Parathyroid adenoma (tissue), 2 donors: Measurements from ENCODE around the gene IGF2BP2.
"Not testable (repeated sequence)": the region's sequence is repeated elsewhere in the genome, so short reads cannot be mapped to it uniquely, and the experiment has no call there.

Experiments
- H2AFZ ChIP-seq: fragments of 300-600 bp; sonication (generic); one replicate; pipeline ENCODE4 v1.7.0; 2017; ENCODE audit warnings: antibody characterized with exemption, mild to moderate bottlenecking
- H3K27ac ChIP-seq: fragments of 300-600 bp; sonication (generic); one replicate; pipeline ENCODE4 v1.7.0; 2017
- H3K27me3 ChIP-seq: fragments of 300-600 bp; sonication (generic); one replicate; pipeline ENCODE4 v1.7.0; 2017; ENCODE audit warnings: low read length; ENCODE audit not compliant: control insufficient read depth, insufficient read depth
- H3K36me3 ChIP-seq: fragments of 300-600 bp; sonication (generic); one replicate; pipeline ENCODE4 v1.7.0; 2017; ENCODE audit warnings: low read length; ENCODE audit not compliant: control insufficient read depth, insufficient read depth
- H3K4me1 ChIP-seq: fragments of 300-600 bp; sonication (generic); one replicate; pipeline ENCODE4 v1.7.0; 2017; ENCODE audit warnings: control low read depth
- H3K4me2 ChIP-seq: fragments of 300-600 bp; sonication (generic); one replicate; pipeline ENCODE4 v1.7.0; 2017; ENCODE audit warnings: low read length
- H3K4me3 ChIP-seq: fragments of 300-600 bp; sonication (generic); one replicate; pipeline ENCODE4 v1.7.0; 2017; ENCODE audit warnings: low read depth, low read length
- H3K79me2 ChIP-seq: fragments of 300-600 bp; sonication (generic); one replicate; pipeline ENCODE4 v1.7.0; 2017; ENCODE audit warnings: control low read depth
- H3K9ac ChIP-seq: fragments of 300-600 bp; sonication (generic); one replicate; pipeline ENCODE4 v1.7.0; 2017; ENCODE audit warnings: mild to moderate bottlenecking
- H3K9me3 ChIP-seq: fragments of 300-600 bp; sonication (generic); one replicate; pipeline ENCODE4 v1.7.0; 2017; ENCODE audit warnings: low read length; ENCODE audit not compliant: control insufficient read depth
- TF ChIP-seq, protein P1 (sequence below): fragments of 300-600 bp; sonication (generic); IDR thresholded peaks from one replicate; pipeline ENCODE4 v1.7.0; 2017; ENCODE audit warnings: antibody characterized with exemption, mild to moderate bottlenecking
- donor health status: primary hyperparathyroidism.

Gene IGF2BP2

GRCh38 chr3:185677146-185677829 is 147.6 kb downstream of the IGF2BP2 start:
- Histone ChIP-seq H3K4me2 (no peak overlapping the region), H3K4me3 (no peak overlapping the region), H3K79me2 (no peaks in the 10 kb centered on the region), H2AFZ (no peak overlapping the region), H3K27ac (no peak overlapping the region), H3K27me3 (no peaks in the 10 kb centered on the region), H3K9me3 (no peaks in the 10 kb centered on the region), H3K4me1 (no peaks in the 10 kb centered on the region), H3K9ac (no peak overlapping the region), H3K36me3 (no peaks in the 10 kb centered on the region)
- TF ChIP-seq, protein P1, sequence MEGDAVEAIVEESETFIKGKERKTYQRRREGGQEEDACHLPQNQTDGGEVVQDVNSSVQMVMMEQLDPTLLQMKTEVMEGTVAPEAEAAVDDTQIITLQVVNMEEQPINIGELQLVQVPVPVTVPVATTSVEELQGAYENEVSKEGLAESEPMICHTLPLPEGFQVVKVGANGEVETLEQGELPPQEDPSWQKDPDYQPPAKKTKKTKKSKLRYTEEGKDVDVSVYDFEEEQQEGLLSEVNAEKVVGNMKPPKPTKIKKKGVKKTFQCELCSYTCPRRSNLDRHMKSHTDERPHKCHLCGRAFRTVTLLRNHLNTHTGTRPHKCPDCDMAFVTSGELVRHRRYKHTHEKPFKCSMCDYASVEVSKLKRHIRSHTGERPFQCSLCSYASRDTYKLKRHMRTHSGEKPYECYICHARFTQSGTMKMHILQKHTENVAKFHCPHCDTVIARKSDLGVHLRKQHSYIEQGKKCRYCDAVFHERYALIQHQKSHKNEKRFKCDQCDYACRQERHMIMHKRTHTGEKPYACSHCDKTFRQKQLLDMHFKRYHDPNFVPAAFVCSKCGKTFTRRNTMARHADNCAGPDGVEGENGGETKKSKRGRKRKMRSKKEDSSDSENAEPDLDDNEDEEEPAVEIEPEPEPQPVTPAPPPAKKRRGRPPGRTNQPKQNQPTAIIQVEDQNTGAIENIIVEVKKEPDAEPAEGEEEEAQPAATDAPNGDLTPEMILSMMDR: peak; percentile 55

- Histone ChIP-seq H3K27me3 (no peaks in the 10 kb centered on the region), H3K4me3 (no peak overlapping the region), H3K9ac (no peak overlapping the region), H3K36me3 (no peaks in the 10 kb centered on the region), H3K4me2 (no peak overlapping the region), H3K4me1 (no peaks in the 10 kb centered on the region), H3K9me3 (no peaks in the 10 kb centered on the region), H2AFZ (no peak overlapping the region), H3K27ac (no peak overlapping the region), H3K79me2 (no peaks in the 10 kb centered on the region)
- TF ChIP-seq, protein P1: no peak
Observed at GRCh38 chr3:185667574-185667973, 157.3 kb downstream of the IGF2BP2 start.

DNA sequence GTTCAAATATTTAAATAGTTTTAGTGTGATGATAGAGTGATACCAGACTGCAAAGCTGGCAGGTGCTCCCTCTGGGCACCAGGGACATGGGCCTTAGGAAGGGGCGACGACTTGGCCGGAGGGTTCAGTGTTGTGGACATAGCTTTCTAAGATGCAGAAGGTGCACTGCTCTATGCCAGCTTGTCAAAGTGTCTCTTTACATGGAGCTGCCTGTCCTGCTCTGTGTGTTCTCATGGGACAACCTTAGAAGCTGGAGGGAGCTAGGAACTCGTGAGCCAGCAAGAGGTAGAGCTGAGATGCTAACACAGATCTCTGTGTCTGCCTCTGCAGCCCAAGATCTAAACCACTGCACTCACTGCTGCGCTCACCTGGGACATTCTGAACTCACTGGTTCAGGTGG is 160.9 kb downstream of the IGF2BP2 start:
- Histone ChIP-seq H3K27ac (no peak overlapping the region), H2AFZ (no peak overlapping the region), H3K9me3 (no peaks in the 10 kb centered on the region), H3K4me1 (peaks cover 7% of the 10 kb centered on the region), H3K36me3 (no peaks in the 10 kb centered on the region), H3K79me2 (no peaks in the 10 kb centered on the region), H3K4me2 (no peak overlapping the region), H3K9ac (no peak overlapping the region), H3K27me3 (no peaks in the 10 kb centered on the region), H3K4me3 (no peak overlapping the region)
- TF ChIP-seq, protein P1: no peak

GRCh38 chr3:185661772-185662171 is 163.1 kb downstream of the IGF2BP2 start:
- H3K4me3 ChIP-seq: no peak overlapping the region
- no peak overlapping the region for H3K27ac ChIP-seq
- no peak overlapping the region for H3K9ac ChIP-seq
- no peaks in the 10 kb centered on the region for H3K27me3 ChIP-seq
- TF ChIP-seq, protein P1: no peak
- H2AFZ ChIP-seq: no peak overlapping the region
- peaks cover 7% of the 10 kb centered on the region for H3K4me1 ChIP-seq
- H3K36me3 ChIP-seq: no peaks in the 10 kb centered on the region
- no peak overlapping the region for H3K4me2 ChIP-seq
- no peaks in the 10 kb centered on the region for H3K79me2 ChIP-seq
- H3K9me3 ChIP-seq: no peaks in the 10 kb centered on the region

- not testable (repeated sequence) for H3K4me3 ChIP-seq, H3K4me2 ChIP-seq, H3K27me3 ChIP-seq, H3K9me3 ChIP-seq, H3K36me3 ChIP-seq, H3K9ac ChIP-seq, H3K79me2 ChIP-seq, H3K27ac ChIP-seq, H3K4me1 ChIP-seq, H2AFZ ChIP-seq
Observed at GRCh38 chr3:185661296-185661695, 163.5 kb downstream of the IGF2BP2 start.
